Calu3 (cell line): Measurements from ENCODE around the gene SLC15A2. TPM values are rescaled to one million over a fixed set of nuclear protein-coding genes. Genes with fewer than 3 reads are reported as not detected.
"Not testable (repeated sequence)": the region's sequence is repeated elsewhere in the genome, so short reads cannot be mapped to it uniquely, and the experiment has no call there.

Experiments
- BruUV-seq: library from RNA; stranded (reverse); fragments of 400-500 nt; replicated peaks from 2 replicates; lab custom pipeline; 2021; lab: Mats Ljungman, UMichigan
- CTCF ChIA-PET: fragments of 300-600 bp; sonication (Branson Sonifier 250); formaldehyde crosslinking; loops from one replicate; lab custom pipeline; 2022; ENCODE audit warnings: antibody characterized with exemption; lab: Charles Lee
- DNase-seq: peaks from one replicate; pipeline ENCODE4 v3.0.0; 2022
- H3K27ac Mint-ChIP-seq: one replicate; pipeline ENCODE4 v1.8.0; 2022; ENCODE audit warnings: mixed read lengths; ENCODE audit not compliant: unreplicated experiment
- H3K27me3 Mint-ChIP-seq: one replicate; pipeline ENCODE4 v1.8.0; 2022; ENCODE audit warnings: mixed read lengths; ENCODE audit not compliant: unreplicated experiment
- H3K36me3 Mint-ChIP-seq: one replicate; pipeline ENCODE4 v1.8.0; 2022; ENCODE audit warnings: mild to moderate bottlenecking, moderate library complexity, mixed read lengths; ENCODE audit not compliant: insufficient read depth, unreplicated experiment
- H3K4me1 Mint-ChIP-seq: one replicate; pipeline ENCODE4 v1.8.0; 2022; ENCODE audit warnings: mild to moderate bottlenecking, low read depth, mixed read lengths; ENCODE audit not compliant: unreplicated experiment
- H3K4me3 Mint-ChIP-seq: one replicate; pipeline ENCODE4 v1.8.0; 2022; ENCODE audit warnings: mild to moderate bottlenecking, low read depth, moderate library complexity, mixed read lengths; ENCODE audit not compliant: unreplicated experiment
- H3K9me3 Mint-ChIP-seq: one replicate; pipeline ENCODE4 v1.8.0; 2022; ENCODE audit warnings: low read depth, mixed read lengths; ENCODE audit not compliant: unreplicated experiment
- intact Hi-C: fragments of 100-400 bp; cut with micrococcal nuclease; formaldehyde crosslinking; loops from one replicate; pipeline ENCODE4 v1.10.0; 2022; ENCODE audit not compliant: unreplicated experiment
- total RNA-seq: library from RNA; stranded (reverse); gene quantifications from 2 replicates; pipeline ENCODE4 v1.2.3, GENCODE V29; 2022
- TF ChIP-seq, protein P1 (sequence below): fragments of 200-600 bp; IDR thresholded peaks from one replicate; pipeline ENCODE4 v1.8.0; 2022; ENCODE audit warnings: antibody characterized with exemption; ENCODE audit not compliant: unreplicated experiment

SLC15A2 gene
- total RNA-seq, 1 experiment from 2014 or later = 10.7 TPM

DNA sequence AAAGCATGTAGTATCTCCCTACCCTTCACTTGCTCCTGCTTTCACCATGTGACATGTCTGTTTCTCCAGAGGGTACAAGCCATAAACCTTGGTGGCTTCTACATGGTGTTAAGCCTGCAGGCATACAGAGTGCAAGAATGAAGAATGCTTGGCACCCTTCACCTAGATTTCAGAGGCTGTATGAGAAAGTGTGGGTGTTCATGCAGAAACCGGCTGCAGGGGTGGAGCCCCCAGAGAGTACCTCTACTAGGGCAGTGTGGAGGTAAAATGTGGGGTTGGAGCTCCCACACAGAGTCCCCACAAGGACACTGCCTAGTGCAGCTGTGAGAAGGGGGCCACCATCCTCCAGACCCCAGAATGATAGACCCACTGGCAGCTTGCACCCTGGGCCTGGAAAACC lies 32.2 kb downstream of the SLC15A2 start:
- TF ChIP-seq, protein P1, sequence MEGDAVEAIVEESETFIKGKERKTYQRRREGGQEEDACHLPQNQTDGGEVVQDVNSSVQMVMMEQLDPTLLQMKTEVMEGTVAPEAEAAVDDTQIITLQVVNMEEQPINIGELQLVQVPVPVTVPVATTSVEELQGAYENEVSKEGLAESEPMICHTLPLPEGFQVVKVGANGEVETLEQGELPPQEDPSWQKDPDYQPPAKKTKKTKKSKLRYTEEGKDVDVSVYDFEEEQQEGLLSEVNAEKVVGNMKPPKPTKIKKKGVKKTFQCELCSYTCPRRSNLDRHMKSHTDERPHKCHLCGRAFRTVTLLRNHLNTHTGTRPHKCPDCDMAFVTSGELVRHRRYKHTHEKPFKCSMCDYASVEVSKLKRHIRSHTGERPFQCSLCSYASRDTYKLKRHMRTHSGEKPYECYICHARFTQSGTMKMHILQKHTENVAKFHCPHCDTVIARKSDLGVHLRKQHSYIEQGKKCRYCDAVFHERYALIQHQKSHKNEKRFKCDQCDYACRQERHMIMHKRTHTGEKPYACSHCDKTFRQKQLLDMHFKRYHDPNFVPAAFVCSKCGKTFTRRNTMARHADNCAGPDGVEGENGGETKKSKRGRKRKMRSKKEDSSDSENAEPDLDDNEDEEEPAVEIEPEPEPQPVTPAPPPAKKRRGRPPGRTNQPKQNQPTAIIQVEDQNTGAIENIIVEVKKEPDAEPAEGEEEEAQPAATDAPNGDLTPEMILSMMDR = no peak
- Mint-ChIP-seq H3K9me3 (no peaks in the 10 kb centered on the region), H3K27ac (no peak overlapping the region), H3K36me3 (no peaks in the 10 kb centered on the region), H3K27me3 (no peaks in the 10 kb centered on the region), H3K4me3 (no peak overlapping the region), H3K4me1 (no peaks in the 10 kb centered on the region)
- intact Hi-C loops = no loop called here
- CTCF ChIA-PET = no interaction called here
- DNase-seq = no peak
- BruUV-seq = no TSS peak

DNA sequence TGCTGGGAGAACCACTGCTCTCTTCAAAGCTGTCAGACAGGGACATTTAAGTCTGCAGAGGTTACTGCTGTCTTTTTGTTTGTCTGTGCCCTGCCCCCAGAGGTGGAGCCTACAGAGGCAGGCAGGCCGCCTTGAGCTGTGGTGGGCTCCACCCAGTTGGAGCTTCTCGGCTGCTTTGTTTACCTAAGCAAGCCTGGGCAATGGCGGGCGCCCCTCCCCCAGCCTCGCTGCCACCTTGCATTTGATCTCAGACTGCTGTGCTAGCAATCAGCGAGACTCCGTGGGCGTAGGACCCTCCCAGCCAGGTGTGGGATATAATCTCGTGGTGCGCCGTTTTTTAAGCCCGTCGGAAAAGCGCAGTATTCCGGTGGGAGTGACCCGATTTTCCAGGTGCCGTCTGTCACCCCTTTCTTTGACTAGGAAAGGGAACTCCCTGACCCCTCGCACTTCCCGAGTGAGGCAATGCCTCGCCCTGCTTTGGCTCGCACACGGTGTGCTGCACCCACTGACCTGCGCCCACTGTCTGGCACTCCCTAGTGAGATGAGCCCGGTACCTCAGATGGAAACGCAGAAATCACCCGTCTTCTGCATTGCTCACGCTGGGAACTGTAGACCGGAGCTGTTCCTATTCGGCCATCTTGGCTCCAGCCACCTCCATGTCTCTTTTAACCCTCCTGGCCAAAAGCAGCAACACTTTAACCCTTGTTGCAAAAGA lies 44.1 kb downstream of the SLC15A2 start:
- H3K9me3 Mint-ChIP-seq, H3K36me3 Mint-ChIP-seq, H3K27me3 Mint-ChIP-seq, intact Hi-C loops, CTCF ChIA-PET: not testable (repeated sequence)
- H3K27ac Mint-ChIP-seq = peak overlapping the region; percentile 87
- DNase-seq = peak; percentile 63
- BruUV-seq = TSS peak; percentile 42
- H3K4me3 Mint-ChIP-seq = peak overlapping the region; percentile 84
- peaks cover 22% of the 10 kb centered on the region for H3K4me1 Mint-ChIP-seq

DNA sequence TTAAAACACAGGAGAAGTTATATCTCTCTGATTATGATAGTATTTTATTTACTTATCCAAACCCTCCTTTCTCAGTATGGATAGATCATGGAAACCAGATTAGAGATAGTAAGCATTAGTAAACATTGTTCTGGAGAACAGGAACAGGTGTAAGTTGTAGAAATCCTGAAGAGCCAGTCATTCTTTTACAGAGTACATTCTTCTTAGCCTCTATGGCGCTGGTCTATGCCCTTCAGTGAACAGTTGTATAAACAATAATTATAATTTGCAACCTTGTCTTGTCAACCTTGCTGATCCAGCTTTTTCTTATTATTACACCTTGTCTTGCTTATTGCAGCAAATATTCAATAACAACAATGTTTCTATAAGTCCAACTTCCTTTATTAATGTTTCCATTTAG lies 47.4 kb downstream of the SLC15A2 start:
- peak overlapping the region; percentile 72 for H3K27ac Mint-ChIP-seq
- no peak for DNase-seq
- CTCF ChIA-PET = interaction anchor here (1.3 kb wide), 1 partner anchor 9 kb away, joined by 4 read pairs; no protein-coding TSS in a partner anchor

DNA sequence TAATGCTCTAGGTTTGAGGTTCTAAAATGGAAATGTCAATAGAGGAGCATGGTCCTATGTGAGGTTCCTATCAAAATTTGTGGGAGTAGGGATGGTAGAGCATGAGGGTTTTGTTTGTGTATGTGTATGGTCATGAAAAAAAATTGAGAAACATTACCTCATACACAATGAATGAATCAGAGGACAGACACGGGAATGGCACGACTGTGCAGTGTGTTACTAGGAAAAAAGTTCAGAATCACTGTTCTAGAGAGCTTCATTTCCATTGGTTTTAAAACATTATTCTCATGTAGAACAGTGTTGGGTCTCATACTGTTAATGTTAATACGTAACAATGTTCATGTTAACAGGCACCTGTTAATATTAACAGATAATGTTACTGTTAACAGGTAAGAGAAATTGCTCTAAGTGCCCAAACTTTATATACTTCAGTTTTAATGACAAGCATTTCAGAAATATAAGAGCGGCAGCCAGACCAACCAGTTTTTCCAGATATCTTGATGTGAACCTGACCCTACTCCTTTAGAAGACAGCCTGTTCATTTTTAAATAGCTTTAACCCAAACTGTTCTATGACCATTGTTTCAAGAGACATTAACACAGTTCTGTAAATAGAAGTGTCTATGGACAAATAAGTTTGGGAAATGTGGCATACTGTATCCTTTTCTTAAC lies 48.0 kb downstream of the SLC15A2 start:
- intact Hi-C loops = loop anchor here (2.0 to 10.0 kb wide), 2 partner anchors 39 to 57 kb away; no protein-coding TSS in a partner anchor
- no peaks in the 10 kb centered on the region for H3K27me3 Mint-ChIP-seq
- TF ChIP-seq, protein P1 = no peak
- H3K36me3 Mint-ChIP-seq = peaks cover 6% of the 10 kb centered on the region
- peaks cover 22% of the 10 kb centered on the region for H3K4me1 Mint-ChIP-seq
- CTCF ChIA-PET = interaction anchor here (1.3 kb wide), 1 partner anchor 9 kb away, joined by 4 read pairs; no protein-coding TSS in a partner anchor
- peak overlapping the region; percentile 72 for H3K27ac Mint-ChIP-seq
- DNase-seq = peak; percentile 35
- H3K4me3 Mint-ChIP-seq = no peak overlapping the region
- H3K9me3 Mint-ChIP-seq = peaks cover 2% of the 10 kb centered on the region
- no TSS peak for BruUV-seq

More for the DNA sequence above, 47.4 kb downstream of the SLC15A2 start:
- TF ChIP-seq, protein P1 = no peak
- BruUV-seq = no TSS peak
- intact Hi-C loops = loop anchor here (10.0 kb wide), 1 partner anchor 57 kb away; no protein-coding TSS in a partner anchor
- Mint-ChIP-seq H3K9me3 (peaks cover 2% of the 10 kb centered on the region), H3K27me3 (no peaks in the 10 kb centered on the region), H3K4me3 (no peak overlapping the region), H3K36me3 (peaks cover 6% of the 10 kb centered on the region), H3K4me1 (peaks cover 22% of the 10 kb centered on the region)
